GF-D8 (cell line): ENCODE results near the gene CSNK2B.

Experiments
- DNase-seq: peaks from one replicate; lab custom pipeline; 2025; lab: John Stamatoyannopoulos, UW

CSNK2B gene

DNA sequence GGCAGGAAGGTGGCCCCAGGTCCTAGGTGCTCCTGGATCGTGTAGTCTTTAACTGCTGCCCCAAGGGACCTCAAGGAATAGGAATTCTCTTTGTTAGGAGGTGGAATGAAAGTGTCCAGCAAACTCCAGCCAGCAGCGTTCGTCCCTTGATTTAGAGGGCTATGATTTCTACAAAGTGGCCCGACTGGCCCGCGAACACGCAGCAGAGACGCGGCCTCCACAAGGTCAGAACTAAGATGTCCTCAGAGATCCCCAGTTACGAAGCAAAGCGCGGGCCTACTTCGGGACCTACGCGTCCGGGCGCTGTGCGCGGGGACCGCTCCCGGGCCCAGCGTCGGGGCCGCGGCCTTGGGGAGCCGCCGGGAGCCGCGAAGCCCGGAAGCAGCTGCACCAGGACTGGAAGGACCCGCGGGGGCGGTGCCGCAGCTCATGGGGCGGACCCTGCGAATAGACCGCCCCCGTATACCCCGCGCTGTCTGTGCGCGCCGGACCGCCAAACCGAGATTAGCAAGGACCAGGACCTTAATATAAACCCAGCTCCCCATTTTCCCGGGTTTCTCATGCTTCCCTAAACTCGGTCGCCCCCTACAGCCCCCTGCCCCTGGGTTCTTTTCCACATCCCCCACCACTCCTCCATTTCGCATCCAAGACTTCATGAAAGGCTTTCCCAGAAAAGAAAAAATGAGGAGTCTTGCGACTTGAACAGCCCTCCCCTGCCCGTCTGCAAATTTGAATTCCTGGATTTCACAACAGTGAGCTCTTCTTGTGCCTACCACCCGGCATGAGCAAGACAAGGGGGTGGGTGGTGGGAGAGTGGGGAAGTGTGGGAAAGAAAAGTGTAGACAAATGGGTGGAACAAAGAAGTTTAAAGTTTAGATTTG, 5.3 kb upstream of the CSNK2B start, which contains the start of gene C6orf47:
Gene C6orf47 (minus strand): TSS at position 398 of the 881 bp plus-strand sequence. CDS start 831 bp downstream, outside the sequence.
- peak; percentile 67 for DNase-seq

DNA sequence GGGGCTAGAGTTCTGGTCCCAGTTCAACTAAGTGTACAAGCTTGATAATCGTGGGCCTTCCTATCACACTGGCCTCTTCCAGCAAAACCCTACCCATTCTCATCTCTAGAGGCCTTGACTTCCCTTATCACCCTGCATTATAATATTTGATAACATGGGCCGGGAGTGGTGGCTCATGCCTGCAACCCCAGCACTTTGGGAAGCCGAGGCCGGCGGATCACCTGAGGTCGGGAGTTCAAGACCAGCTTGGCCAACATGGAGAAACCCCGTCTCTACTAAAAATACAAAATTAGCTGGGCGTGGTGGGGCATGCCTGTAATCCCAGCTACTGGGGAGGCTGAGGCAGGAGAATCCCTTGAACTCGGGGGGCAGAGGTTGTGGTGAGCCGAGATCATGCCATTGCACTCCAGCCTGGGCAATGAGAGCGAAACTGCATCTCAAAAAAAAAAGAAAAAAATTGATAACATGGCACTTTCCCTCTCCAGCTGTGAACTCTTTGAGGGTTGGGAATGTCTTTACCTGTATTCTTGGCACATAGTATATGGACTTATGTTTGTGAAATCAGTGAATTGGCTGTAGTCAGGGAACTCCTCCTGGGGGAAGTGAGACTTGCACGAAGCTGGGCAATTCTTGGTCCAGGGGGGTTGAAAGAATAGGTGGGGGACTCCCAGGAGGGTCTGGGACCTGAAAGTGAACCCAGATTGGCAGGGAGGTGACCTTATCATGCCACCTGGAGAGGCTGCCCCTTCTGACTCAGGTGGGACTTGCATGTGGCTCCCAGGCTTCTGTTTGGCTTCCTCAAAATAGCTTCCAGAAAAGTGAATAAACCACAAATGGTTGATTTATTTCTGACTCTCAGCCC, 4.4 kb upstream of the CSNK2B start:
- DNase-seq: no peak

DNA sequence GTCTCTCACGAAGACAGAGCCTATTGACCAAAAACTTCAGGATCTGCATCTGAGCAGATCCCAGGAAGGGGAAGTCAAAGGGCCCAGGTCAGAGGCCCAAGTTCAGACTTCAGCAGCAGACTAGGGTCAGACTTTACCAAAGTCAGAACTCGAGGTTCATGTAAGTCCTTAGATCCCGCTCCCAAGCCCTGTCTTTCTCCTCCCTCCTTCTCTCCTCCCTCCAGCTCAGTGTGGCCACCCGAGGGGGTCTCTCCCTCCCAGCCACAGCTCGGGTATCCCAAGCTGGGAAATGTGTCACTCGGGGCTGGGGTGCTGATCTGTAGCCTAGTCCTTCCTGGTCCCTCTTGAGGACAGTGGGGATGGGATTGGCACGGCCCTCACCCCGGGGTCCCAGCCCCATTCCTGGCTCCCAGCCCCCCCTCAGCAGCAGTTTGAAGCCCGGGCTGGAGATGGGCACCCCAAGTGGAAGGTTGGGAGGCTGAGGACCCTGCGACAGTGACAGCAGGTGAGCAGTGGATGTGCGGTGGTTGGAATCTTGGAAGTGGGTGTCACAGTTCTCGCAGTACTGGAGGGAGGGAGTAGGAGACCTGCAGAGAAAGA, 3.7 kb upstream of the CSNK2B start:
- DNase-seq: no peak

DNA sequence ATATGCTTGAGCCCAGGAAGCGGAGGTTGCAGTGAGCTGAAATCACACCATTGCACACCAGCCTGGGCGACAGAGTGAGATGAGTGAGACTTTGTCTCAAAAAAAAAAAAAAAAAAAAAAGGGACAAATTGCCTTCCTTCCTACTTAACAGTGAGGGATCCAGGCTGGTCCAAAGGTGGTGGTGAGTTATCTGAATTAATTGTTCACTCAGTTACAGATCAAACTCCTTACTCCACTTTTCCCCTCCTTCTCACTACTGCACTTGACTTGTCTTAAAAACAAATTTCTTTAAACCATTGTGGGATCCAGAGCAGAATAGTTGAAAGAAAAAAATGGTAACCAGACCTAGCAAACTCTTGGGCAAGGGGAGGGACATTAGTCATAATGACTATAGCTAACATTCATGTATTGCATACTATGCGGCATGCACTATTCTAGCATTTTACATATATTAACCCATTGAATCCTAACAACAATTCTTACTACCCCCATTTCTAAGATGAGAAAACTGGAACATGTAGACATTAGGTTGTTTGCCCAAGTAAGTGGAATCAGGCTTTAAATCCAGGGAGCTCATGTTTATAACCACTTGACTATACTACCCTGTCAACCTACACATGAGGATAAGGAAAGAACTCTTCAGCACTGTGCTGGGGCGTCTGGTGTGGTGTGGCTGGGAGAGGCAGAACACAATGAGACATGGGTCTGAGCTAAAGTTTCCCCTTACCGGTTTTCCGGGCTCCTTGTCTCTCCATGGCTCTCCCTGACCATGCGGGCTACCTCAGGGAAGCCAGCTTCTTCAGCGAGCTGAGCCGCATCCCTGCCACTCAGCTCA, 2.5 kb upstream of the CSNK2B start:
- DNase-seq: no peak

DNA sequence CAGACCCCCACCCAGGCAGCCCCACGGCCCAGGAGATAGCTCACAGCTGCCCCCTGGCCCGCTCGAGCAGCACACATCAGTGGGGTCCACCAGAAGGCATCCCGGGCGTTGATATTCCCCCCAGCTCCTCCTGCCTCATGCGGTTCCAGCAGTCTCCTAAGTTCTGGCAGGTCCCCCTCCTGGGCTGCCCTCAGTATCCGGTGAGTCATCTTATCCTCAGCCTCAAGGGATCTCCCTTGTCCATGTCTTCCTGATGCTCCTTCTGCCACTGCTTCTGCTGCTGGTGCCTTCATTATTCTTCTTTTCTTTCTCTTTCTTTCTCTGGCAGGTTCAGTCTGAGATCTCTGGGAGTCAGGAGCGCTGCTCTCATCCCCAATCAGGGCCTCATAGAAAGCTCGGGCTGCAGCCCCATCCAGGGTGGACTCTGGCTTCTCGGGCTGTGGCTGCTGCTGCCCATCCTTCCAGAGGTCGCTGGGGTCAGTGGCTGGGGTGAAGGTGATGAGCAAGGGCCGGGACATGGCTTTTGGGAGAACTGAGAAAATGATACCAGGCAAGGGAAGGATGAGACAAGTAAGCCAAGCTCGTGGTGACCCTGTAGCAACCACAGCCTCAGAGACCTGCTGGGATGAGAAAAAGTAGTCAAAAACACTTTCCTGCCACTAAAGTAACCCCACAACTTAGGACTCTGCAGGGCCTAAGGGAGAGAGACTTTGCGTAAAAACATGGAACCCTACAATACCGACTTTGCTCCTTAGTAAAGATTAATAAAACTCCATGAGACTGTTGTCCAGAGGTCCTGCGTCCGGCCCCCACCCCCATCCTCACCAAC, 1.7 kb upstream of the CSNK2B start:
- DNase-seq: no peak

DNA sequence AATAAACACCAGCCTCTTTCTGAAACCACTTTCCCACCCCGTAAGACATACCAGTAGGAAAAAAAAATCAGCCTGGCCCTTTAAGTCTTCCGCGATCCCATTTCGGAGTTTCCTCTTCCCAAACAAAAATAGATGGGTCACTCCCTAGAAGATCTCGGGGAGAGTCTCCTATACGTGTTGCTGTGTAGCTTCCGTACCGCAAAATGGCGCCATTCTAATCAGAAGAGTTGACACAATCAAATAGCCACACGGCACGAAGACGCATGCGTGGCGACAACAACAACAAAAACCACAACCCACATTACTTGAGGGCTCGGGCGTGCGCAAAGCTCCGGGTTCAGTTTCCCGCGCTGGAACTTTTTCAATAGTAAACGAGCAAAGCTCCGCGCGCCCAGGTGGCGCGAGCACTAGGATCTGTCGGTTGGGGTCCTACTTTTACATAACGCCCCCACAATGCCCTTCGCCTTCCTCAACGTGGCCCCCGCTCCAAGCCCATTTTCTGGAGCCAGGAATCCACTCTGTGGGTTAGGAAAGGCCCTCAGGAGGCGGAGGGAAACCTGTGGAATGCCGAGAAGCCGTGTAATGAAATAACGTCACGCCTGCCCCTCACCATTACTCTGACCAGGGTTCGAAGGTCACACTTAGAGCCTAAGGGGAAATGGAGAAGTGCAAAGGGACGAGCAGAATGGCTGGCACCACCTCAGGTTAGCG, 935 bp upstream of the CSNK2B start, which contains the start of gene GPANK1:
Gene GPANK1 (minus strand): TSS at position 208 of the 711 bp plus-strand sequence. CDS start 519 bp downstream, outside the sequence.
- DNase-seq: peak; percentile 88

DNA sequence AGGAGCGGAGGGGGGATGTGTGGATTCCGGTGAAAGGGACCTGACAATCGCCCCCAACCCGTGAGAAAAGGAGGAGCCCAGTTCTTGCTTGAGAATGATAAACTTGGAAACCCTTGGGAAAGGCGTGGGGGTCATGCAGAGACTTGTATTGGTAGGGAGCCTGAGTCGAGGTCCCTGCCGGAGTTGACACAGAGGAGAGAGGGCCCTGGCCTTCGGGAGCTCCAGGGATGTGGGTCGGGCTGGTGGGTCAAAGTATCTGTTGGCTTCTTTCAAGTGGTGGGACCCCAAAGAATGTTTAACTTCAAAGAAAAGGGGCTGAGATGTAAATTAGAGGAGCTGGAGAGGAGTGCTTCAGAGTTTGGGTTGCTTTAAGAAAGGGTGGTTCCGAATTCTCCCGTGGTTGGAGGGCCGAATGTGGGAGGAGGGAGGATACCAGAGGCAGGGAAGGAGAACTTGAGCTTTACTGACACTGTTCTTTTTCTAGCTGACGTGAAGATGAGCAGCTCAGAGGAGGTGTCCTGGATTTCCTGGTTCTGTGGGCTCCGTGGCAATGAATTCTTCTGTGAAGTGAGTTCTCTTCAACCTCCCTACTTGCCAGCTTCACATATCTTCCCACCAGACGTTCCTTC, 571 bp downstream of the CSNK2B start:
- DNase-seq: no peak

DNA sequence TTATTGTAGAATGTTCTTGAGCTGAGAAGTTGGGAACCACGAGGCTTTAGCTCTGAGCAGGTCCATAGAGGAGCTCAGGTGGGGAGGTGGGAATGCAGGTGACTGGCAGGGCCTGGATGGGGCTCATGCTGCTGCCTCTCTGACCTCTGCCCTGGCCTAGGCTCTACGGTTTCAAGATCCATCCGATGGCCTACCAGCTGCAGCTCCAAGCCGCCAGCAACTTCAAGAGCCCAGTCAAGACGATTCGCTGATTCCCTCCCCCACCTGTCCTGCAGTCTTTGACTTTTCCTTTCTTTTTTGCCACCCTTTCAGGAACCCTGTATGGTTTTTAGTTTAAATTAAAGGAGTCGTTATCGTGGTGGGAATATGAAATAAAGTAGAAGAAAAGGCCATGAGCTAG, 3.8 kb downstream of the CSNK2B start, which contains the start of gene LY6G5B:
Gene LY6G5B (plus strand): TSS at position 301 of the 400 bp plus-strand sequence. CDS start 975 bp downstream, outside the sequence.
- no peak for DNase-seq

DNA sequence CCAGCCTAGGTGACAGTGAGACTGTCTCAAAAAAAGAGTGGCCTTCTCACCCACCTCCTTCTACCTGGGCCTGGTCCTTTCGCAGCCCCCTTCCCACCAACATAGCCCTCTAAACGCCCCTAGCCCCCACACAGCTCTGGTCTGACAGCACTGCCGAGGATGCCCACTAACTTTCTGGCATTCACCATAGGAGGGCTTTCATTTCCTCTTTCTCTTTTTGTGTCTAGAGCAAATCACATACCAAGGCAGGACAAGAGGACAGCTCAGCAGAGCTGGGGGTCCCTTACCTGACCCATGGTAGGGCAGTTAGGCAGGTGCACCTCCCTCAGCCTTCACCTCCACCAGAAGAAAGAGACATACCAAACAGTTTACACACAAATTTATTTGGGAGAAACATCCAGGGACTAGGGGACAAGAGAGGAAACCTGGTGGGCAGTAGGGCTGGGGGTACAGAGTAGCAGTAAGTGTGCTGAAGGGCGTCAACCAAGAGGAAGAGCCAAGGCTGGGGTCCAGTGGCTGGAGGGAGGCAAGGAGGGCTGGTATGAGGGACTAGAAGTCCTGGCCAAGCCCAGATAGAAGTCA, 10.5 kb downstream of the CSNK2B start:
- DNase-seq: no peak

DNA sequence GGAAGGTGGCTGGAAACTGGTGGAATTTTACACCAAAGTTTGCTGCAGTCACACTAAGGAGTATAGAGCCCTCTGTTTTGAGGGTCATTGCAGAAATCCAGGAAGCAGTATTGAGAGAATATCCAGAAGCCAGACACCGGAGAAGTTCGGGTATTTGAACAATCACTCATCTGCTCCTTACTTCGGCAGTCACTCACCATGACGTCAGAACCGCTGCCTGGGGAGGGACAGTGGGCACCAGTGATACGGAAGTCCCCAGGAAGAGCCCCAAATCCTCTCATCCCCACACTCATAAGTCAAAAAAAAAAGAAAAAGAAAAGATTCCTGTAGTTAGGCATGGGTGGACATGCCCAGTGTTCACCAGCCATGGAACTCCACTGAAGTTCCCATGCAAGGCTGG, 11.0 kb downstream of the CSNK2B start:
- DNase-seq: no peak

DNA sequence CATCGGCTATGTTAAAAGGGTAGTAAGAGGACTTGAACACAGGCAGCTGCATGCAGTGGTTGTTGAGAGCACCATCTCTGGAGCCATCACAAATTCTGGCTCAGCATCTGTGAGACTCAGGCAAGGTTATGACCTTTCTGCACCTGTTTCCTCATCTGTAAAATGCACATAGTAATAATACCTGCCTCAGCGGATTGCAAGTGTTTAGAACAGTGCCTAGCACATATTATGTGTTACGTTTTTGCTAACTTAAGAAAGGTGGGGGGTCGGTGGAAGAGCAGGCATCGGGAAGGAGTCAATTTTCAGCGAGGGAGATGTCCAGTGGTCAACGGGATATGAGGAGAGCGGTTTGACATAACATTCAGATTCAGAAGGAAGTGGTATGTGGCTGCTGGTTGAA, 12.1 kb downstream of the CSNK2B start:
- DNase-seq: no peak

DNA sequence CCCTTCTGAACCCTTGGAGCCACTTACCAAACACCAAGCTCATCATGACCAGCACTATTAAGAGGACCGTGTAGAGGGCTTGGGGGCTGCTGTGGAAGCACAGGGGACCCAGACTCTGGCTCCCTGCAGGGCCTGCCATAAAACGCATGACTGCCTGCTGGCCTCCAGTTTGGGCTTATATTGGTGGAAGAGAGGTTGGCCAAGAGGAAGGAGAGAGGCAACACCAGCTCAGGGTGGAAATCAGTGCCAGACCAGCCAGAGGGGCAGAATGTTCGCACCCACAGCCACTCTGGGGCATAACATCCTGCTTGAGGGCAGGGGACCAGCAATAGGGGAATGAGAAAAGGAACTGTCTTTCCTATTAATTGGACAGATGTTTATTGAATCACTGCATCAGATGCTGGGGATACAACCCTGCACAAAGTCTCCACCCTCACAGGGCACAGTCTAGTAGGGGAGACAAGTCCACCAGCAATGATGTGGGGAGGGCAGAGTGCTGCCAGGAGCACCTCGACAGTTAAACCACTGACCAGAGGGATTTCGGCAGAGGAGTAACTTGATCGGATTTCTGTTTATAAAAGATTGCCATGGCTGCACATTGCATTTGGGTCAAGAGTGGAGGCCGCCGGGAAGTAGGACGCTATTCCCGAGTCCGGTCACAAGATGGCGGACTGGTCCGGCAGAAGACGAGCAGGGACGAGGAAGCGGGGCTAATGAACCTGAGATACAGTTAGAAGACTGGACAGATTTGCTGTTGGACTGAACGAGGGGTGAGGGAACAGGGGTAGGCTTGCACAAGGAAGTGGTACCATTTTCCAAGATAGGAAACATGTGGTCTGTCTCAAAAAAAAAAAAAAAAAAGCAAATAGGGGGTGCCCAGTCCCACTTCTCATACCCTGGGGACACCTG, 14.6 kb downstream of the CSNK2B start, which contains the start of gene LY6G5C:
Gene LY6G5C (minus strand): TSS at position 842 of the 909 bp plus-strand sequence. CDS start 694 bp downstream, at position 148.
- peak; percentile 65 for DNase-seq

DNA sequence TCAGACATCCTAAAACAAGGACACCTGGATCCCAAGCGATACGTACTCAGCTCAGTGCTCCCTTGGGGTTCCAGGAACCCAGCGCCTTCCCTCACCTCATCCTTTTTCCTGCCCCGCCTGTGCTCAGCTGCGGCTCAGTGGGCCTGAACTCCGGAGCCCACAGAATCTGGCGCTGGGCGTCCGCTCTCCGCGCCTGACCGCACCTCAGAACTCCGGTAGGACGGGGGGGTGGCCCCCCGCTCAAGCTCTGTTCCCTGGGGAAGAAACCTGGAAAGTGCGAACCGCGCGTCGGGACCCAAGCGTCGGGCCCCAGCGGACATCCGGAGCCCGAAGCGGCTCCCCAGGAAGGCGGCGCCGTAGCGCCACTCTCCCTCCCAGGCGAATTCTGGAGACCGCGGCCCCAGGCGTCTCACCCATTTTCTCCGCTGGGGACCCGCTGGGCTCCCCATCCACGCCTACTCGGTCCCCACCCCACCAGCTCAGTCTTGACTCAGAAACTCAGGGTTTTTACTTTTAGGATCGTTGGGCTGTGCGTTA, 15.3 kb downstream of the CSNK2B start:
- DNase-seq: no peak

DNA sequence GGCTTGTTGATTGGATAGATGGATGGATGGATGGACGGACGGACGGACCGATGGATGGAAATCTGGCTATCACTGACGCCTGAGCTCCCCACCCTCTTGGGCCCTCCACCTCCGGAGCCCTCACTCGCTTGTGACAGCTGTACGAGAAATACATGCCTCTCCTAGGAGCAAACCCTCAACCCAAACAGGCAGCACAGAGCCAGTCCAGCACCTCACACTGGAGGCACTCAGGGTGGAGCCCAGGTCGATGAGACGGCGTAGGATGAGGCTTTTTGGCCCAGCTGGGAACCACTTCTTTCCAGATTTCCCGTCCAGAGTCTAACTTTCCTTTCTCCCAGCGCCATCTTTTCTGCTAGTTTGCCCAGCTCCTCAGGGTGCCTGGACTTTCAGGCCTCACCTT, 17.7 kb downstream of the CSNK2B start:
- DNase-seq: no peak

DNA sequence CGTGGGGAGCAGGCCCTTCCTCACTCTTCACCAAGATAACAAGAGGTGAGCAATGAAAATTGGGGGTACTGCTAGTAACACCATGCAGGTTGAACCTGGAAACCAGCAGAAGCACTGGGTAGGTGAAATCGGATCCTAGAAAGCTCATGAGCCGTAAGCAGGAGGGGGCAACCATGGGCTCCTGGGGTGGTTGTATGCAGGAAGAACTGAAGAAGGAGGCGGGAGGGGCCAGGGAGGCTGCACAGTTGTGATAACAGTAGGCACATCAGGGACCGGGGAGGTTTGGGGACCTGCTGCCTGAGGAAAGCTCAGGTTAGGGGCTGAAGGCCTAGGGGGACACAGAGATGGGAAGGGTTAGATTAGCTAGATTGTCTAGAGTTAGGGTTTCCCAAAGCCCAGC, 20.6 kb downstream of the CSNK2B start:
- no peak for DNase-seq

DNA sequence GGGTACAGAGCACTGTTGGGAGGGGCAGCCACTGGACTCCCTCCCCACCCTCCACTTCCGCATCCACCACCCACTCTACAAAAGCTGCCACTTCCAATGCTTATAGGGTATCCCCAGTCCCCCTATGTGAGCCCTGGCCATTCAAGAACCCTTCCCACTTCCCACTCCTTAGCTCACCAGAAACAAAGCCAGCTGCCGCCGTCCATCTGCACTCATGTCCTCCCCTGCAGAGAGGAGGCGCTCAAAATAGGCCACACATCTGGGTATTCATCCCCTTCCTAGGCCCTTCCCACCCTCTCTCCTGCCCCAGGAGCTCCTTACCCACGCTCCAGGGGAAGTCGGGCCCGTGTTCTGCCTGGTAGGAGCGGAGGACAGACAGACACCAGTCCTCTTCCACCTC, 21.4 kb downstream of the CSNK2B start:
- no peak for DNase-seq
